Measurements from ENCODE around the gene FUZ. TPM values are rescaled to one million over a fixed set of nuclear protein-coding genes. Genes with fewer than 3 reads are reported as not detected.

FUZ gene
- total RNA-seq, 1 donor, result 29.7 TPM

GRCh38 chr19:49766930-49767299 is 46.2 kb downstream of the FUZ start, which contains the start of gene AP2A1:
Gene AP2A1 (plus strand): TSS chr19:49767001. CDS start chr19:49767134, 133 bp downstream.
- peaks cover 51% of the 10 kb centered on the region for H3K79me2 ChIP-seq (ENCODE audit: insufficient read depth, low read length)

GRCh38 chr19:49766007-49766929 is 46.8 kb downstream of the FUZ start:
- H4K20me1 ChIP-seq (ENCODE audit: insufficient read depth, low read length), result peaks cover 30% of the 10 kb centered on the region
- H3K27ac ChIP-seq (ENCODE audit: low read depth, low read length), result peak overlapping the region; percentile 96
- TF ChIP-seq, protein P1, sequence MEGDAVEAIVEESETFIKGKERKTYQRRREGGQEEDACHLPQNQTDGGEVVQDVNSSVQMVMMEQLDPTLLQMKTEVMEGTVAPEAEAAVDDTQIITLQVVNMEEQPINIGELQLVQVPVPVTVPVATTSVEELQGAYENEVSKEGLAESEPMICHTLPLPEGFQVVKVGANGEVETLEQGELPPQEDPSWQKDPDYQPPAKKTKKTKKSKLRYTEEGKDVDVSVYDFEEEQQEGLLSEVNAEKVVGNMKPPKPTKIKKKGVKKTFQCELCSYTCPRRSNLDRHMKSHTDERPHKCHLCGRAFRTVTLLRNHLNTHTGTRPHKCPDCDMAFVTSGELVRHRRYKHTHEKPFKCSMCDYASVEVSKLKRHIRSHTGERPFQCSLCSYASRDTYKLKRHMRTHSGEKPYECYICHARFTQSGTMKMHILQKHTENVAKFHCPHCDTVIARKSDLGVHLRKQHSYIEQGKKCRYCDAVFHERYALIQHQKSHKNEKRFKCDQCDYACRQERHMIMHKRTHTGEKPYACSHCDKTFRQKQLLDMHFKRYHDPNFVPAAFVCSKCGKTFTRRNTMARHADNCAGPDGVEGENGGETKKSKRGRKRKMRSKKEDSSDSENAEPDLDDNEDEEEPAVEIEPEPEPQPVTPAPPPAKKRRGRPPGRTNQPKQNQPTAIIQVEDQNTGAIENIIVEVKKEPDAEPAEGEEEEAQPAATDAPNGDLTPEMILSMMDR (IDR thresholded peaks at IDR 0.05; ENCODE audit: extremely low read depth, low read depth, low read length), result no peak
- H3K4me3 ChIP-seq (ENCODE audit: insufficient read depth, low read length), result peak overlapping the region; percentile 62
- H3K36me3 ChIP-seq (ENCODE audit: insufficient read depth, low read length), result no peaks in the 10 kb centered on the region
- H3K9me3 ChIP-seq (ENCODE audit: low read depth, low read length), result no peaks in the 10 kb centered on the region
- H3K4me1 ChIP-seq (ENCODE audit: insufficient read depth, low read length), result peaks cover 23% of the 10 kb centered on the region
- peaks cover 44% of the 10 kb centered on the region for H3K79me2 ChIP-seq (ENCODE audit: insufficient read depth, low read length)
- DNase-seq (ENCODE audit: insufficient read length, low spot score, missing footprints), result peak; percentile 100
- H2AFZ ChIP-seq (ENCODE audit: low read length), result peak overlapping the region; percentile 76
- H3K27me3 ChIP-seq (ENCODE audit: insufficient read depth, low read length), result no peaks in the 10 kb centered on the region
- peak overlapping the region; percentile 90 for H3K4me2 ChIP-seq (ENCODE audit: insufficient read depth, low read length)

More at GRCh38 chr19:49766930-49767299, 46.2 kb downstream of the FUZ start, which contains the start of gene AP2A1:
- peak within 1 kb of the TSS; percentile 96 for H3K27ac ChIP-seq (ENCODE audit: low read depth, low read length)
- H3K4me2 ChIP-seq (ENCODE audit: insufficient read depth, low read length), result peak within 1 kb of the TSS; percentile 97
- TF ChIP-seq, protein P1 (IDR thresholded peaks at IDR 0.05; ENCODE audit: extremely low read depth, low read depth, low read length), result no peak
- peaks cover 23% of the 10 kb centered on the region for H3K4me1 ChIP-seq (ENCODE audit: insufficient read depth, low read length)
- H3K27me3 ChIP-seq (ENCODE audit: insufficient read depth, low read length), result no peaks in the 10 kb centered on the region
- no peaks in the 10 kb centered on the region for H3K36me3 ChIP-seq (ENCODE audit: insufficient read depth, low read length)
- peak within 1 kb of the TSS; percentile 77 for H2AFZ ChIP-seq (ENCODE audit: low read length)
- H3K4me3 ChIP-seq (ENCODE audit: insufficient read depth, low read length), result peak within 1 kb of the TSS; percentile 95
- H4K20me1 ChIP-seq (ENCODE audit: insufficient read depth, low read length), result peaks cover 30% of the 10 kb centered on the region
- H3K9me3 ChIP-seq (ENCODE audit: low read depth, low read length), result no peaks in the 10 kb centered on the region
- DNase-seq (ENCODE audit: insufficient read length, low spot score, missing footprints), result peak; percentile 82

DNA sequence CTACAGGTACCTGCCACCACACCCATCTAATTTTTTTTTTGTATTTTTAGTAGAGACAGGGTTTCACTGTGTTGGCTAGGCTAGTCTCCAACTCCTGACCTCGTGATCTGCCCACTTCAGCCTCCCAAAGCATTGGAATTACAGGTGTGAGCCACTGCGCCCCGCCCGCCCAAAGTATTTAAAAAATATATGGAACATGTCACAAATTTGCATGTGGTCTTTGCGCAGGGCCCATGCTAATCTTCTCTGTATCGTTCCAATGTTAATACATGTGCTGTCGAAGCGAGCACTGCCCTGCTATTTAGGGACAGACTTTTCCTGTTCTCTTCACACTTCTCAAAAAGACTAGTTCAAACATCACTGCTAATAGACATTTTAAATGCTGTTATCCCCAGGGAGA is 48.8 kb downstream of the FUZ start:
- Histone ChIP-seq H3K9me3 (ENCODE audit: low read depth, low read length) (no peaks in the 10 kb centered on the region), H4K20me1 (ENCODE audit: insufficient read depth, low read length) (peaks cover 16% of the 10 kb centered on the region), H3K4me3 (ENCODE audit: insufficient read depth, low read length) (no peak overlapping the region), H3K4me1 (ENCODE audit: insufficient read depth, low read length) (peaks cover 23% of the 10 kb centered on the region), H3K36me3 (ENCODE audit: insufficient read depth, low read length) (no peaks in the 10 kb centered on the region), H2AFZ (ENCODE audit: low read length) (no peak overlapping the region), H3K4me2 (ENCODE audit: insufficient read depth, low read length) (no peak overlapping the region), H3K27ac (ENCODE audit: low read depth, low read length) (no peak overlapping the region), H3K27me3 (ENCODE audit: insufficient read depth, low read length) (no peaks in the 10 kb centered on the region), H3K79me2 (ENCODE audit: insufficient read depth, low read length) (peaks cover 25% of the 10 kb centered on the region)
- TF ChIP-seq, protein P1 (IDR thresholded peaks at IDR 0.05; ENCODE audit: extremely low read depth, low read depth, low read length), result no peak
- no peak for DNase-seq (ENCODE audit: insufficient read length, low spot score, missing footprints)

- H3K27me3 ChIP-seq (ENCODE audit: insufficient read depth, low read length), result no peaks in the 10 kb centered on the region
- H4K20me1 ChIP-seq (ENCODE audit: insufficient read depth, low read length), result peaks cover 9% of the 10 kb centered on the region
- no peak within 1 kb of the TSS for H3K4me2 ChIP-seq (ENCODE audit: insufficient read depth, low read length)
- H2AFZ ChIP-seq (ENCODE audit: low read length), result peak within 1 kb of the TSS; percentile 66
- TF ChIP-seq, protein P1 (IDR thresholded peaks at IDR 0.05; ENCODE audit: extremely low read depth, low read depth, low read length), result no peak
- H3K9me3 ChIP-seq (ENCODE audit: low read depth, low read length), result no peaks in the 10 kb centered on the region
- H3K4me1 ChIP-seq (ENCODE audit: insufficient read depth, low read length), result peaks cover 22% of the 10 kb centered on the region
- peaks cover 14% of the 10 kb centered on the region for H3K79me2 ChIP-seq (ENCODE audit: insufficient read depth, low read length)
- H3K4me3 ChIP-seq (ENCODE audit: insufficient read depth, low read length), result no peak within 1 kb of the TSS
- H3K36me3 ChIP-seq (ENCODE audit: insufficient read depth, low read length), result no peaks in the 10 kb centered on the region
- no peak within 1 kb of the TSS for H3K27ac ChIP-seq (ENCODE audit: low read depth, low read length)
- no peak for DNase-seq (ENCODE audit: insufficient read length, low spot score, missing footprints)
These were observed 49.9 kb downstream of the FUZ start, which contains the start of gene TSKS for GRCh38 chr19:49763230-49763629. Gene TSKS (minus strand): TSS chr19:49763306. CDS start chr19:49763247, 59 bp downstream.
